Left lung (tissue), 10 donors: ENCODE measurements around the gene RTL9. TPM values are rescaled to one million over a fixed set of nuclear protein-coding genes. Genes with fewer than 3 reads are reported as not detected.

Experiments used
- ATAC-seq: fragments of 200-7000 bp; cut with Tn5 transposase; one replicate; pipeline ENCODE4 v1.9.1; 2020; ENCODE audit warnings: moderate library complexity
- DNase-seq, 4 donors: peaks; one replicate each; pipeline ENCODE4 v3.0.0-alpha.2; 2013 to 2020
- H3K27ac ChIP-seq, 2 donors: fragments of 200-600 bp; sonication (generic) in 1 of 2; one replicate each; pipeline versions ENCODE4 v1.5.0 to v1.8.0; 2020 to 2021
- H3K27me3 ChIP-seq, 2 donors: fragments of 200-600 bp; sonication (generic) in 1 of 2; one replicate each; pipeline versions ENCODE4 v1.5.0 to v1.8.0; 2020 to 2021
- H3K36me3 ChIP-seq, 2 donors: fragments of 200-600 bp; sonication (generic) in 1 of 2; one replicate each; pipeline versions ENCODE4 v1.5.0 to v1.8.0; 2020 to 2021
- H3K4me1 ChIP-seq, 2 donors: fragments of 200-600 bp; one replicate each; pipeline ENCODE4 v1.8.0; 2021
- H3K4me3 ChIP-seq, 2 donors: fragments of 200-600 bp; sonication (generic) in 1 of 2; one replicate each; pipeline versions ENCODE4 v1.5.0 to v1.8.0; 2020 to 2021; ENCODE audit warnings: mild to moderate bottlenecking in 1 of 2
- H3K9me3 ChIP-seq, 2 donors: fragments of 200-600 bp; sonication (generic) in 1 of 2; one replicate each; pipeline versions ENCODE4 v1.5.0 to v1.8.0; 2020 to 2021
- CTCF ChIP-seq, 2 donors: fragments of 200-600 bp; sonication (generic) in 1 of 2; IDR thresholded peaks; one replicate each; pipeline versions ENCODE4 v1.5.0 to v1.8.0; 2021; ENCODE audit warnings: antibody characterized with exemption in 2 of 2
- intact Hi-C, 2 donors: fragments of 100-400 bp; cut with DNase I; formaldehyde crosslinking; loops; one replicate each; pipeline versions ENCODE4 v1.11.2 to v1.14.2; 2022
- polyA plus RNA-seq, 6 donors: library from polyadenylated mRNA; unstranded; fragments of 120-200 nt; gene quantifications; one replicate each; pipeline ENCODE4 v1.2.1, GENCODE V29; 2013; ENCODE audit not compliant: insufficient read length in 6 of 6
- total RNA-seq, 2 donors: library from RNA; stranded (reverse); fragmentation: NEBNext Ultra II Directional; extraction: Animal tissue kit (Norgen Biotek cat#: 25700); gene quantifications; one replicate each; pipeline ENCODE4 v1.2.1, GENCODE V29; 2021
- donor health status: DM: no; HTN: yes; CAD: no.
- donor health status: DM: no; HTN: no; CAD: no.

Gene RTL9
- total and polyA plus RNA-seq, 8 donors, result 0.24 to 0.70 (median 0.44) TPM

DNA sequence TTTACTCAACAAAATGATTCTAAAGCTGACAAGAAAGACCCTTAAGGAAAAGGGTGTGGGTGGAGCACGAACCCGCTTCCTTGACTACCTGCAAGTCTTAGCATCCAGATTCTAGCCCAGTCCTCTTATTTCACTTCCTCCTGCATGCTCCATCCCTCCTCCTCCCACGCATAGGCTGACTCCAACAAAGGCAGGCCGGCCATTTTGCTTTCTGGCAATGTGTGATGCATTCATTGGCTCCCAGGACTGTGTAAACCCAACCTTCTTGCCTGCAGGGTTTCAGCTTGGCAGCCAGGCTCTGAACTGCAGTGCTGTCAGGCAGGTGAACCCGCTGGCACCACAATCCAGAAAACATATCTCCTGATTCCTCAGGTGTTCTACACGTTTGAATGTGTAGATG is 39.3 kb downstream of the RTL9 start:
- Histone ChIP-seq H3K4me3 (no peak overlapping the region), H3K27ac (no peak overlapping the region), H3K36me3 (no peaks in the 10 kb centered on the region), H3K9me3 (no peaks in the 10 kb centered on the region), H3K27me3 (peaks cover 0 to 7% of the 10 kb centered on the region in 2 donors), H3K4me1 (no peaks in the 10 kb centered on the region)
- intact Hi-C loops, result no loop called here
- no peak for DNase-seq
- no peak for TF ChIP-seq CTCF (IDR thresholded peaks at IDR 0.05)
- ATAC-seq, result no peak

GRCh38 chrX:110399497-110399896 is 40.8 kb downstream of the RTL9 start:
- intact Hi-C loops, result no loop called here
- Histone ChIP-seq H3K27ac (no peak overlapping the region), H3K4me3 (no peak overlapping the region), H3K27me3 (peaks cover 0 to 7% of the 10 kb centered on the region in 2 donors), H3K36me3 (no peaks in the 10 kb centered on the region), H3K9me3 (no peaks in the 10 kb centered on the region), H3K4me1 (no peaks in the 10 kb centered on the region)
- TF ChIP-seq CTCF (IDR thresholded peaks at IDR 0.05), result no peak
- ATAC-seq (no peak), DNase-seq (no peak)

GRCh38 chrX:110399966-110400365 is 41.3 kb downstream of the RTL9 start:
- Histone ChIP-seq H3K36me3 (no peaks in the 10 kb centered on the region), H3K4me3 (no peak overlapping the region), H3K27ac (no peak overlapping the region), H3K27me3 (peaks cover 0 to 7% of the 10 kb centered on the region in 2 donors), H3K9me3 (no peaks in the 10 kb centered on the region), H3K4me1 (no peaks in the 10 kb centered on the region)
- ATAC-seq, result no peak
- DNase-seq, result no peak
- TF ChIP-seq CTCF (IDR thresholded peaks at IDR 0.05), result no peak
- intact Hi-C loops, result no loop called here

GRCh38 chrX:110401135-110401534 is 42.5 kb downstream of the RTL9 start:
- no peak overlapping the region for H3K27ac ChIP-seq
- no peak overlapping the region for H3K4me3 ChIP-seq
- no peaks in the 10 kb centered on the region for H3K4me1 ChIP-seq
- H3K9me3 ChIP-seq, result no peaks in the 10 kb centered on the region
- no peak for ATAC-seq
- no peak for DNase-seq
- H3K36me3 ChIP-seq, result no peaks in the 10 kb centered on the region
- TF ChIP-seq CTCF (IDR thresholded peaks at IDR 0.05), result no peak
- intact Hi-C loops, result no loop called here
- peaks cover 0 to 7% of the 10 kb centered on the region in 2 donors for H3K27me3 ChIP-seq

DNA sequence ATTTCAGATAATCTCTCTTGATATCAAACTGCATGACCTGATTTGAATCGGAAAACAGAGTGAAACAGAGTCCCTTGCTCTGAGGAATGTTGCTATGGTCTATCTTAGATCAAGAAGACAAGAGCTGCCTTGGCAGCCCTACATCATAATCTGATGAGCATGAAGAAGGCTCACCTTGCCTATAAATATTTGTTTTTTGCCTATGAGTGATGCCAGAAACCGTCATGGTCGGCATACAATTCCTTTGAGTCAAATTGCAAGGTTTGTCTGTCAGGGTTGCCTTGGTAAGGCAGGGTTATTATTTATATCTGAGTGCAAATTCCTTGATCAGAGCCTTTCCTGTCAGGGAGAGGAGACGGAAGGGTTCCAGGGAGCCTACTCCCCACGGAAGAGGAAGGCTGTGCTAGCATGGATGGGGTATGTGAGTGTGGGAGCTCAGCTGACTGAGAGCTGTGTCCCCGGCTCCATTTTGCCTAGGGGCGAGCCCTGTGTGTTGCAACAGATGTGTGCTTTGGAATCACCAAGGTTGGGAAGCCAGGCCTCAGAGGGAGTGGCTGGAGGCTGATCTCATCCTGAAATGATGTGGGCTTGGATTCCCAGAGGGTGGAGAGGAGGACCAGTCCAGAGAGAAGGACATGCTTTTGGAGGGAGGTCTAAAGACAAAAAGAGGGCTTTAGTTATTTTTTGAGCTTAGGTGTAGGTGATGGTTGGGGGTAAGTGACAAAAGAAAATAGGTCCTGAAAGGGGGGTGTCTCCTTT is 43.6 kb downstream of the RTL9 start:
- intact Hi-C loops, result no loop called here

More for the DNA sequence above, 43.6 kb downstream of the RTL9 start:
- no peak for TF ChIP-seq CTCF (IDR thresholded peaks at IDR 0.05)
- Histone ChIP-seq H3K27ac (no peak overlapping the region), H3K4me1 (no peaks in the 10 kb centered on the region), H3K27me3 (peaks cover 0 to 7% of the 10 kb centered on the region in 2 donors), H3K36me3 (no peaks in the 10 kb centered on the region), H3K9me3 (no peaks in the 10 kb centered on the region), H3K4me3 (no peak overlapping the region)
- DNase-seq (no peak), ATAC-seq (peak; percentile 44)
